A549 (cell line): ENCODE results near the gene RFX3. TPM values are rescaled to one million over a fixed set of nuclear protein-coding genes. Genes with fewer than 3 reads are reported as not detected.

Experiments used
- ATAC-seq, 2 experiments: fragments of 200-7000 bp in 1 of 2; fragments of >200 bp in 1 of 2; cut with Nextera tagmentation in 1 of 2; cut with Tn5 transposase in 1 of 2; 3 replicates each; pipeline versions ENCODE4 v1.8.0 to v1.9.1; 2018 to 2020; ENCODE audit warnings: mild to moderate bottlenecking in 1 of 2, moderate library complexity in 1 of 2
- CTCF ChIA-PET: fragments of 300-600 bp; sonication (Branson Sonifier 250); formaldehyde crosslinking; extraction: SDS; loops from one replicate; lab custom pipeline; 2021; ENCODE audit warnings: antibody characterized with exemption, inconsistent platforms; lab: Yijun Ruan, JAX
- POLR2A ChIA-PET: fragments of 350-600 bp; formaldehyde crosslinking; extraction: SDS; loops from one replicate; lab custom pipeline; 2021; ENCODE audit warnings: antibody characterized with exemption, inconsistent platforms; lab: Yijun Ruan, JAX
- DNase-seq, 2 experiments: peaks; one replicate each; pipeline versions ENCODE4 v3.0.0 to v3.0.0-alpha.2; 2011 to 2016; ENCODE audit warnings: low read depth in 1 of 2, low spot score in 1 of 2
- FAIRE-seq: peaks from 2 replicates; lab custom pipeline; 2011; peaks lifted over from hg19 to GRCh38; lab: Jason Lieb, UNC
- H3K27ac ChIP-seq, 2 experiments: fragments of >200 bp; sonication (Bioruptor Twin); formaldehyde crosslinking; 3 replicates each; pipeline ENCODE4 v1.5.1; 2016 to 2017
- H3K4me1 ChIP-seq: fragments of >200 bp; sonication (Bioruptor Twin); formaldehyde crosslinking; 3 replicates; pipeline ENCODE4 v1.6.1; 2016
- H3K4me2 ChIP-seq: fragments of >200 bp; sonication (Bioruptor Twin); formaldehyde crosslinking; 3 replicates; pipeline ENCODE4 v1.6.1; 2016
- H3K4me3 ChIP-seq: fragments of >200 bp; sonication (Bioruptor Twin); formaldehyde crosslinking; 3 replicates; pipeline ENCODE4 v1.5.1; 2016
- H3K9me3 ChIP-seq: fragments of >200 bp; sonication (Bioruptor Twin); formaldehyde crosslinking; 3 replicates; pipeline ENCODE4 v1.6.1; 2016
- CBX8 ChIP-seq: fragments of 200-600 bp; sonication (generic); IDR thresholded peaks from 2 replicates; pipeline ENCODE4 v1.6.1; 2016
- CTCF ChIP-seq: fragments of >200 bp; sonication (Bioruptor Twin); formaldehyde crosslinking; IDR thresholded peaks from 3 replicates; pipeline ENCODE4 v1.5.1; 2016
- E2F6 ChIP-seq: IDR thresholded peaks from 2 replicates; pipeline ENCODE4 v1.6.1; 2012; ENCODE audit warnings: low read depth, borderline replicate concordance
- EHMT2 ChIP-seq: fragments of 200-600 bp; sonication (generic); IDR thresholded peaks from 2 replicates; pipeline ENCODE4 v1.6.1; 2016; ENCODE audit warnings: antibody characterized with exemption, low read depth, mild to moderate bottlenecking, moderate library complexity
- EP300 ChIP-seq, 2 experiments: fragments of >200 bp; sonication (Bioruptor Twin); formaldehyde crosslinking; IDR thresholded peaks; 2 replicates in 1 of 2; 3 replicates in 1 of 2; pipeline ENCODE4 v1.6.1; 2016 to 2017
- FOSB ChIP-seq: fragments of 250-450 bp; sonication (Bioruptor Pico); IDR thresholded peaks from 2 replicates; pipeline ENCODE4 v1.5.0; 2020; ENCODE audit warnings: mild to moderate bottlenecking, moderate library complexity
- FOXS1 ChIP-seq: fragments of 250-450 bp; sonication (Bioruptor Pico); IDR thresholded peaks from 2 replicates; pipeline ENCODE4 v1.5.0; 2020; ENCODE audit warnings: mild to moderate bottlenecking, moderate library complexity
- GATA3 ChIP-seq: IDR thresholded peaks from 2 replicates; pipeline ENCODE4 v1.6.1; 2012; ENCODE audit warnings: borderline replicate concordance
- HOXA7 ChIP-seq: fragments of 250-450 bp; sonication (Bioruptor Pico); IDR thresholded peaks from 2 replicates; pipeline ENCODE4 v1.5.0; 2020; ENCODE audit warnings: mild to moderate bottlenecking, moderate library complexity
- HOXB13 ChIP-seq: fragments of 250-450 bp; sonication (Bioruptor Pico); IDR thresholded peaks from 2 replicates; pipeline ENCODE4 v1.5.0; 2020; ENCODE audit warnings: low read depth, mild to moderate bottlenecking, moderate library complexity
- HOXB5 ChIP-seq: fragments of 250-450 bp; sonication (Bioruptor Pico); IDR thresholded peaks from 2 replicates; pipeline ENCODE4 v1.5.0; 2020; ENCODE audit warnings: mild to moderate bottlenecking, moderate library complexity
- JUN ChIP-seq, 2 experiments: fragments of >200 bp; sonication (Bioruptor Twin); formaldehyde crosslinking; IDR thresholded peaks; 2 replicates in 1 of 2; 3 replicates in 1 of 2; pipeline ENCODE4 v1.6.1; 2016 to 2017
- MAFK ChIP-seq: fragments of 450-650 bp; IDR thresholded peaks from 2 replicates; pipeline ENCODE4 v1.6.1; 2014; ENCODE audit not compliant: partially characterized antibody
- MAZ ChIP-seq: fragments of 150-350 bp; IDR thresholded peaks from 2 replicates; pipeline ENCODE4 v1.6.1; 2014; ENCODE audit warnings: antibody characterized with exemption, low read depth, low read length, borderline replicate concordance
- MYC ChIP-seq: IDR thresholded peaks from 2 replicates; pipeline ENCODE4 v1.6.1; 2012; ENCODE audit warnings: mild to moderate bottlenecking, inconsistent platforms, low read length, improper control_type of control experiment, borderline replicate concordance
- NR3C1 ChIP-seq: fragments of >200 bp; sonication (Bioruptor Twin); formaldehyde crosslinking; IDR thresholded peaks from 3 replicates; pipeline ENCODE4 v1.6.1; 2017
- POLR2A ChIP-seq: IDR thresholded peaks from 2 replicates; pipeline ENCODE4 v1.6.1; 2012; ENCODE audit warnings: mild to moderate bottlenecking, low read length
- RCOR1 ChIP-seq: fragments of 150-350 bp; IDR thresholded peaks from 2 replicates; pipeline ENCODE4 v1.6.1; 2014; ENCODE audit warnings: antibody characterized with exemption, low read length, low read depth
- RFX5 ChIP-seq: fragments of 450-650 bp; IDR thresholded peaks from 2 replicates; pipeline ENCODE4 v1.7.1; 2014; ENCODE audit warnings: antibody characterized with exemption, mild to moderate bottlenecking, moderate library complexity
- SREBF2 ChIP-seq: fragments of 450-650 bp; IDR thresholded peaks from 2 replicates; pipeline ENCODE4 v1.6.1; 2014; ENCODE audit warnings: mild to moderate bottlenecking, moderate library complexity
- TP53 ChIP-seq: fragments of 250-450 bp; sonication (Bioruptor Pico); IDR thresholded peaks from 2 replicates; pipeline ENCODE4 v1.5.0; 2021; ENCODE audit warnings: mild to moderate bottlenecking, moderate library complexity
- ZC3H11A ChIP-seq: fragments of 450-650 bp; IDR thresholded peaks from 2 replicates; pipeline ENCODE4 v1.6.1; 2014; ENCODE audit warnings: antibody characterized with exemption, mild to moderate bottlenecking
- ZNF302 ChIP-seq: fragments of 250-450 bp; sonication (Bioruptor Pico); IDR thresholded peaks from 2 replicates; pipeline ENCODE4 v1.9.0; 2021; ENCODE audit warnings: inconsistent platforms, mild to moderate bottlenecking, moderate library complexity
- ZSCAN20 ChIP-seq: fragments of 250-450 bp; sonication (Bioruptor Pico); IDR thresholded peaks from 2 replicates; pipeline ENCODE4 v1.8.0; 2022; ENCODE audit warnings: mild to moderate bottlenecking, moderate library complexity
- WGBS: methylation state at CpG from one replicate; pipeline ENCODE4 v1.1.6; 2017; ENCODE audit errors: missing lambda C conversion rate; 5-methylcytosine and 5-hydroxymethylcytosine counted together
- polyA plus RNA-seq, 4 experiments: library from polyadenylated mRNA; depleted of rRNA in 3 of 4; stranded (reverse); fragments of >200 nt; fragmentation: RNase III in 1 of 4; extraction: RNeasy Plus Mini Kit Qiagen cat#74134 plus additional on column Dnase treatment in 1 of 4; gene quantifications; 2 replicates in 3 of 4; 3 replicates in 1 of 4; pipeline ENCODE4 v1.2.3, GENCODE V29; 2011 to 2017

RFX3 gene
- polyA plus RNA-seq, 2 of the 4 experiments (the other 2 are of a cell fraction) = 1.3 to 7.9 TPM

- POLR2A ChIA-PET = no interaction called here
- H3K9me3 ChIP-seq = no peaks in the 10 kb centered on the region
- no peak for FAIRE-seq
- no peak overlapping the region for H3K4me3 ChIP-seq
- no peak overlapping the region for H3K4me2 ChIP-seq
- H3K27ac ChIP-seq = no peak overlapping the region
- CTCF ChIA-PET = interaction anchor here (1.0 kb wide), 1 partner anchor 10 kb away, joined by 3 read pairs; no protein-coding TSS in a partner anchor
- ATAC-seq = no peak
- 92% methylated on average over 5 of the region's 5 CpGs for WGBS
- DNase-seq = no peak
- TF ChIP-seq NR3C1 (no peak), ZSCAN20 (CRISPR knock-in tag) (no peak), ZNF302 (CRISPR knock-in tag) (no peak), JUN (IDR thresholded peaks at IDR 0.05) (no peak), HOXA7 (CRISPR knock-in tag) (no peak), EP300 (IDR thresholded peaks at IDR 0.05) (no peak), RCOR1 (no peak), POLR2A (no peak), CBX8 (no peak), HOXB5 (CRISPR knock-in tag) (no peak), HOXB13 (CRISPR knock-in tag) (no peak), EHMT2 (no peak), FOSB (CRISPR knock-in tag) (no peak), E2F6 (no peak), ZC3H11A (no peak), MAFK (no peak)
- TF ChIP-seq, all 56 proteins: peak for 0
- H3K4me1 ChIP-seq = no peaks in the 10 kb centered on the region
Measured at GRCh38 chr9:3244963-3245653, 280.7 kb downstream of the RFX3 start.

GRCh38 chr9:3243683-3244082 lies 282.1 kb downstream of the RFX3 start:
- 88% methylated on average over 4 of the region's 4 CpGs for WGBS
- TF ChIP-seq MAFK = no peak
- TF ChIP-seq RFX5 = no peak
- no peak for TF ChIP-seq HOXA7 (CRISPR knock-in tag)
- TF ChIP-seq GATA3 = no peak
- no peak for TF ChIP-seq MYC
- TF ChIP-seq FOSB (CRISPR knock-in tag) = no peak
- TF ChIP-seq MAZ = no peak
- no peak for TF ChIP-seq CTCF
- TF ChIP-seq TP53 (CRISPR knock-in tag) = no peak
- no peak for TF ChIP-seq SREBF2
- ATAC-seq = no peak
- Histone ChIP-seq H3K4me2 (no peak overlapping the region), H3K9me3 (no peaks in the 10 kb centered on the region), H3K4me1 (no peaks in the 10 kb centered on the region), H3K27ac (no peak overlapping the region), H3K4me3 (no peak overlapping the region)
- DNase-seq = no peak
- FAIRE-seq = no peak
- ChIA-PET CTCF (no interaction called here), POLR2A (no interaction called here)

- FAIRE-seq (no peak), DNase-seq (no peak), ATAC-seq (no peak)
- TF ChIP-seq MAFK (peak; percentile 56), FOXS1 (no peak)
- WGBS = 84% methylated on average over 3 of the region's 3 CpGs
- ChIA-PET POLR2A (interaction anchor here (1.5 kb wide), 1 partner anchor 285 kb away, joined by 3 read pairs; no protein-coding TSS in a partner anchor), CTCF (interaction anchor here (0.6 to 2.6 kb wide), 15 partner anchors 9 to 1126 kb away, joined by 3 to 19 read pairs (median 5); no protein-coding TSS in a partner anchor)
- H3K4me1 ChIP-seq = no peaks in the 10 kb centered on the region
- no peak overlapping the region for H3K4me2 ChIP-seq
- H3K9me3 ChIP-seq = no peaks in the 10 kb centered on the region
- no peak overlapping the region for H3K27ac ChIP-seq
- H3K4me3 ChIP-seq = no peak overlapping the region
Measured at GRCh38 chr9:3241290-3241689, 284.5 kb downstream of the RFX3 start.
